GM21825 (cell line): Measurements from ENCODE around the gene NCL.
A peak's percentile ranks its signal among the peaks of the same experiment; 100 is the strongest.
"Not testable (repeated sequence)": the region's sequence is repeated elsewhere in the genome, so short reads cannot be mapped to it uniquely, and the experiment has no call there.

Source experiments
- ATAC-seq: cut with Tn5 transposase; IDR thresholded peaks from one replicate; pipeline ENCODE4 v1.9.1; 2021; ENCODE audit warnings: mild to moderate bottlenecking, moderate library complexity; ENCODE audit not compliant: unreplicated experiment

NCL gene

DNA sequence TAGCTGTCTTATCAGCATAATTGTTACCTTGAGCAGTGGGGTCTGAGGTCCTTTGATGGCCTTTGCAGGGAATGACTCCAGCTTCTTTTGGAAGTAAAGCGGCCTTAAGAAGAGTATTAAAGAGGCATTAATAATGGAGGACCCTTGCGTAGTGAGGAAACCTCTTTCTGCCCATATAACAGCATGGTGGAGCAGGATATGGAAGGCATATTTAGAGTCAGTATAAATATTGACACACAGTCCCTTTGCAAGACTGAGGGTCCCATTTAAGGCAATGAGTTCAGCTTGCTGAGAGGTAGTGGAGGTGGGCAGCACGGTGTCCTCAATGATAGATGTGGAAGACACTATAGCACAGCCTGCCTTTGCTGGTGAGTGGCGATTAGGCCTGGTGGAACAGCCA, 32.7 kb downstream of the NCL start:
- no peak for ATAC-seq

GRCh38 chr2:231430437-231430836, 33.8 kb downstream of the NCL start:
- not testable (repeated sequence) for ATAC-seq

- no peak for ATAC-seq
Measured at GRCh38 chr2:231429901-231430300, 34.4 kb downstream of the NCL start.

DNA sequence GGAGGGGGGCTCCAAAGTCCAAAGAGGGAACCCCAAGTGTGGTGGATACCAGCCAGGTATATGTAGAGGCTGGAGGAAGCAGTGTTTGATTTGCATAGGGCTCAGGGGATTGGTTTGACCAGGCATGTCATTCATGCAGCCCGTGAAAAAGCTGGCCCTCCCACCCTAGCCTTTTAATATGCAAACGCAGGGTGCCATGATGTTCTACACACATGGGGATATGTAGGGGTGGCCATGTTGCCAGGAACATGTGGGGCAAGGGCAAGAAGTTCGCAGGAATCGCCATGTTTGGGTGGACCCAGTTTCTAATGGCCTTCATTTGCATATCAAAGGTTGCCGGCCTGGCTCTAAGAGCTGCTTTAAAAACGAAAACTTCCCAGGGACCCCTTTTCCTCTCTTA, 35.1 kb downstream of the NCL start:
- ATAC-seq = no peak

DNA sequence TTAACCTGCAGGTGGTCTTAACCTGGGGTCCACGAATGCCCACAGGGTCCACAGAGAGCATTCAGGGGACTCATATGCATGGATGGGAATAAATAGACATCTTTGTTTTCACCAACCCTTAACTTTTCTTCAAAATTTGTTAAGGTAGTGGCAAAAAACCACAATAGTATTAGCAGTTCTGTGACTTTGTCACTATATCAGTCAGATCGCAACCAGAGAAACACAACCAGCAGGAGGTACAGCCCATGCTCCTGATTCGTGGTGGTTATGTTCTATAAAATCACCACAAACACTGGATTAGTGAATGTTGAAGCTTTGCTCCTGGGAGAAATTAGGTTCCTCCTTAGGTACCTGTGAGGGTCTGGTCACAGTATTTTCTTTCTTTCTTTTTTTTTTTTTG, 37.2 kb downstream of the NCL start:
- no peak for ATAC-seq

DNA sequence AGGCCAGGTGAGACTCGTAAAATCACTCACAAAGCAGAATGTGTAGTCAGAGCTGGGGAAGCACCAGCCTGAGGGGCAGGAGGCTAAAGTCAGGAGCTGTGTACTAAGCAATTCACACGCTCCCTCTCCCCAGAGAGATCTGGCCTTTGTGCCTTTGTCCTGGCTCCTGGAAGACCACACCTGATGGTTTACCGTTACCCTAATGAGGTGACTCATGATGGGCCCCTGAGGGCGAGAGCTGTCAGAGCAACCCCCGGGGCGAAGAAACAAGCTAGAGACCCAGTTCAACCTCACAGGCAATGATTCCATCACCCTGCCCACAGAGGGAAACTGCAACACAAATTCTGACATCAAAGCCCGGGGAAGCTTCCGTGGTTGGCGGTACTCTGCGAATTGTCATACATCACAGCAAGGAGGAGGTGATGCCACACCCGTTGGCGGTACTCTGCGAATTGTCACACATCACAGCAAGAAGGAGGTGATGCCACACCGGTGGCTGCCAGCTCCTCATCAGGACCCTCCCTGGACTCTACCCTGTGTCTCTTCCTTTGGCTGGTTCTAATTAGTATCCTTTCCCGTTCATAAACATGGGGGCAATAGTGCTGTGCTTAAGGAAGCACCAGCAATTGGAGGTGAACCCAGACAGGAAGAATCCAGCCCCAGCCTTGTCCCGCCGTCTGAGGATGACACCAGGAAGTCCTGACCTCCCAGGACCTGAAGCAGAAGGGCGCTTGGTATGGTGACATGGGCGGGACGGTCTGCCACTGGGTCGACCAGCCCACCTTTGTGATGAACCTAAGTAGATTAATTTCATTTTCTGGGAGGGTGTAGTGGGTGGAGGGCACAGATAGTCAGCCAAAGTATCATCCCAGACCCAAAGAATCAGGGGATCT, 38.2 kb downstream of the NCL start:
- no peak for ATAC-seq

DNA sequence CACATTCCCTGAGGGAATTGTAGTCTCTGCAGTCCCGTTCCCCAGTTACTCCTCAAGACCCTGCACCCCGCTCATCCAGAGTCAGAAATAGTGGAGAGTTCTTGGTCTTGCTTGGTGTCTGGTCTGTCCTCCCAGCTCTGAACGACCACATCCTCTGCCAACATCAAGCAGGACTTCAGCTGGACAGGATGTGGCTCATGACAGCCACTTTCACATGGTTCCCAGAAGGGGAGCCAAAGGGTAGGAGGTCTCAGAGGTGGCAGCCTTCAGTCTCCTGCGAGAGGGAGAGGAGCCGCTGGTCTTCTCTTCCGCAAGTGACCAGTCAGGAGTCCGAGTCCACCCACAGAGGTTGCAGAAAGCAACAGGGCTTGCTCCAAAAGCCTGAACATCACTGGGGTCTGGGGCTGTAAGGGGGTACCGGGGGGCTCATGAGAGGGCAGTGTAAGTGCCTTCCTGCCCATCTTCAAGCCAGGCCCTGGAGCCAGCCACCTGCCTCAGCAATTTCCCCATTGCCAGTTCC, 38.9 kb downstream of the NCL start:
- no peak for ATAC-seq

GRCh38 chr2:231423176-231423575, 41.1 kb downstream of the NCL start:
- ATAC-seq = no peak

GRCh38 chr2:231422056-231422455, 42.2 kb downstream of the NCL start:
- no peak for ATAC-seq

DNA sequence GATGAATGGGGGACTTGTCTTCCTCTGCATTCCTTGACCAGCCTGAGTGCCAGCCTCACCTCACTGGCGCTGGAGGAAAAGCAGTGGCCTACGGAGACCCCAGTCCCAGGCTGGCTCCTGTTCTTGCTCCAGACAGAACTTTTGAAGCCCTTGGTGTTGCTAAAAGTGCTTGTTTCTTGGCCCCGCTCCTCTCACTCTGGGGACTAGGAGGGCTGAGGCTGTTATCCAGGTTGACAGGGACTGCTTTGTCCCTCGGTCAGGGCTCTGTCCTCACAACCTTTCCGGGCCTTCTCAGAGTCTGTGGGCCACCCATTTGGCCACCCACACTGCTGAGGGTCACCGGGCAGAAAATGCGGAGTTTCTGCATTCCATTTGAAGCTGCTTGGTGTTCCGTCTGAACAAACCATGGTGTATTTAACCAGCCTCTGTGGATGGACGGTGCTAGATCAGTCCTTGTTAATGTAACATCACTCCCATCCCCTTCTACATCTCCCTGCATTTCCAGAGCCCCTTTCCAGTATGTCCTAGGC, 43.2 kb downstream of the NCL start:
- no peak for ATAC-seq

- no peak for ATAC-seq
Measured at GRCh38 chr2:231418820-231419640, 45.3 kb downstream of the NCL start.

GRCh38 chr2:231415029-231415428, 49.3 kb downstream of the NCL start:
- ATAC-seq = no peak

DNA sequence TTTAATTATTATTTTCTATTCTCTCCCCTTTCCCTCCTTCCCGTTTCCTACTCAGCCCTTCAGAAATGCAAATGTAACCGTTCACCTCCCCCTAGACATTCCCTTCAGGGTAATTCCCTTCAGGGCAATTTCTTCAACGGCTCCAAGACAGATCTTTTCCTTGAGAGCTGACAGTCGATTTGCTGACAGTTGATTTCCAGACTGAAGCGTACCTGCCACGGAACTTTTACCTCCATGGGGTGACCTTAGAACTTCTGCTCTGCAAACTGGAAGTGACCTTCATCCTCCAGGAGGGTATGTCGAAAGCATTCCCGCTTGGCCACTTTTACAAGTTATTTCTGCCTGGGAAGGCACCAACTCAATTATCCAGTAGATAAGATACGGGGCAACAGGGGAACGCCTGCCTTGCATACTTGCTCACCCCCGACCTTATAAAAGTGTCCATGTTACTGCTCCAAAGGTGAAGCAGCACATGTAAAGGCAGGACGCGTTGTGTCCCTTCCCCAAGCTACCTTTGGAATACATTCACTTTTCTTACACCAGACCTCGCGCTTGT, 50.3 kb downstream of the NCL start:
- no peak for ATAC-seq

DNA sequence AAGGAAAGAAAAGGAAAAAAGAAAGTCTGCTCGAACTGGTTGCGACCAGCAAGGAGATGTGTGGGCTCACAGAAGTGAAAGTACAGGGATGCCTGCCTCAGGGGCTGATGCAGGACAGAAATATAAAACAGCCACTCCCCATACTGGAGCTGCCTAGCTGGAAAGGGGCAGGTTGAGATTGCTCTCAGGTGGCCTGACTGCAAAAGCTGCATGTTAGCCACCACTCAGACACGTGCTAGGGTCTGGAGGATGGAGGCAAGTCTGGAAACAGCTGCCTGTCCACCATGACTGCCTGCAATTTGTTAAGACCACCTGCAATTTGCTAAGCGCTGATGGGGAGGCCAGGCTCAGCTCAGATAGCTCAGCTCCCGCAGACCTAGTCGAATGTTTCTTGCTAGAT, 50.8 kb downstream of the NCL start:
- no peak for ATAC-seq

DNA sequence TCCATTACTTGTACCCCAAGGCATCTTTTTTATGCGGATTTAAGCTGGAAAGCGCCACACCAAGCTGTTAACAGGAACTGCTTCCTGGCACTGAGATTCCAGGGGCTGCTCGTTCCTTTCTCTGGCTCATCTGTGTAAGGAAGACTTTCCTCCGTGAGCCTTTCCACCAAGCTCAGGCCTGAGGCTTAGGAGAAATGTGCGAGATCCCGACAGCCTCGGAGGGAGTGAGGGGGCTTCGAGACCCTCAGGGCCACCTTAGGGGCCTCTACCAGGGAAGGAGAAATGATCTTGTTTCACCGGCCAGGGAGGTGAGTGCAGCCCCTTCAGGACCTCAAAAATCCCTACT, 51.7 kb downstream of the NCL start:
- no peak for ATAC-seq

- peak; percentile 97 for ATAC-seq
Measured at GRCh38 chr2:231411831-231412617, 52.3 kb downstream of the NCL start.

DNA sequence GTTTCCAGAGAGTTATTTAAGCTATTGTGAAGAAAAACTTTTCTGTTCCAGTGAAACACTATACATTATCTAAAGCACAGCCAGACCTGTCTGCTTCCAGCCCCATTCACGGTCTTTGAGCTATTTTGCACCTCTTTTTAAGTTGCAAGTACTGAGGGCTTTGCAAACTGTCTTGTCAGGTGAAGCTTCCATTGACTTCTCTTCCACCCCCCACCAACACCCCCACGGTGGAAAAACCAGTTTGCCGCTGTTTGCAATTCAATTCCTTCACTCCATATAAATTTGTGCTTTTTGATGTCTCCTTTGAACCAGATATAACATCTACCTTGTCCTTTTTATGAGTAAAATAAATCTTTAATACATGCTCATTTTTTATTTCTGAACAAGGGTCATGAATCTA, 53.0 kb downstream of the NCL start:
- ATAC-seq = no peak

DNA sequence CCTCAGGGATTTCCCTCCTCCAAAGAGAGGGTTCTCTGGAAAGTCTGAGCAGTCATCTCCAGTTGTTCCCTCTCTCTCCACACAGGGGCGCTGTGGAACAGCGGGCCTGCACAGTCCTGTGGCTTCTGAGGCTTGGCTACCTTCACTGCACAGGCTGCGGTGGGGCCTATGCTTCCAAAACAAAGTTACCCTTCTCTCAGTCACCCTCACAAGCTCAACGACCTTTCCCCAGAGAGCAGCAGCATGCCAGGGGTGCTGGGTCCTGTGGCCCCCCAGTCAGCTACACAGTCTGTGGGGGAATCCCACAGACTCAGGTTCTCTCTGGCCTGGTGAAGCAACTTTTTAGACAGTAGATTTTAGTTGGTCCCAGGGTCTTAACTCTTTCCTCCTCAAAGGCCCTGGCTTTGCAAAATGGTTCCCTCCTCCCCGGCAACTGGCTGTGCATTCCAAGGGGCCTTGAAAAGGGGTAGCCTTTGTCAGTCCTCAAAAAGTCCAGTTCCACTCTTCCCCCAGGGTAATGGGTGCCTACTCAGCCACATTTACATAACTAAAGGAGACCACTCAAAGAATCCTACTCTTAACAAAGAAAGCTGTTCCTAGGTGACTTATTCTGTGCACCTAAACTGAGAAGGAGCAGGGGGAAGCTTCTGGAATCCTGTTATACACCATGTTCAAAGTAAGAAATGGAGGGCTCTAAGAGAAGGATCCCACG, 53.8 kb downstream of the NCL start:
- ATAC-seq = no peak

GRCh38 chr2:231409776-231410175, 54.5 kb downstream of the NCL start:
- no peak for ATAC-seq

DNA sequence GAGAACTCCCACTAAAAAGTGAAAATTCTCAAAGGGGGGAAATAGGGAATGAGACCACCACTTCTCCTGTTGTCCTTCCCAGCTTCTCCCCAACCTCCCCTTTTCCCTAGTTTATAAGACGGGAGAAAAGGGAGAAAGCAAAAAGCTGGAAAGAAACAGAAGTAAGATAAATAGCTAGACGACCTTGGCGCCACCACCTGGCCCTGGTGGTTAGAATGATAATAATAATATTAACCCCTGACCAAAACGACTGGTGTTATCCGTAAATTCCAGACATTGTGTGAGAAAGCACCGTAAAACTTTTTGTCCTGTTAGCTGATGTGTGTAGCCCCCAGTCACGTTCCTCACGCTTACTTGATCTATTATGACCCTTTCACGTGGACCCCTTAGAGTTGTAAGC, 56.0 kb downstream of the NCL start:
- not testable (repeated sequence) for ATAC-seq
